HepG2 (cell line): ENCODE data around the gene PIP5K1A. TPM values are rescaled to one million over a fixed set of nuclear protein-coding genes. Genes with fewer than 3 reads are reported as not detected.

Experiments used
- BATF2 ChIP-seq: sonication (generic); formaldehyde crosslinking; IDR thresholded peaks from 2 replicates; pipeline ENCODE4 v1.8.0; 2022; ENCODE audit warnings: mild to moderate bottlenecking, missing genetic modification reagents, moderate library complexity
- BRF2 ChIP-seq: sonication (generic); formaldehyde crosslinking; IDR thresholded peaks from 2 replicates; pipeline ENCODE4 v1.8.1; 2022; ENCODE audit warnings: mild to moderate bottlenecking, missing genetic modification reagents
- KLF9 ChIP-seq: IDR thresholded peaks from 2 replicates; pipeline ENCODE4 v1.6.1; 2016; ENCODE audit warnings: low read depth
- NPAS2 ChIP-seq: sonication (generic); formaldehyde crosslinking; IDR thresholded peaks from 2 replicates; pipeline ENCODE4 v1.8.0; 2022; ENCODE audit warnings: mild to moderate bottlenecking, missing genetic modification reagents, borderline replicate concordance
- NR2F6 ChIP-seq, 2 experiments: IDR thresholded peaks; 2 replicates each; pipeline ENCODE4 v1.6.1; 2016; ENCODE audit warnings: antibody characterized with exemption in 1 of 2, mild to moderate bottlenecking in 1 of 2
- PHF20 ChIP-seq: sonication (generic); formaldehyde crosslinking; IDR thresholded peaks from 2 replicates; pipeline ENCODE4 v1.5.0; 2020; ENCODE audit warnings: mild to moderate bottlenecking, missing genetic modification reagents
- TEF ChIP-seq: sonication (generic); formaldehyde crosslinking; IDR thresholded peaks from 2 replicates; pipeline ENCODE4 v1.5.0; 2020; ENCODE audit warnings: missing genetic modification reagents
- ZNF143 ChIP-seq: sonication (generic); formaldehyde crosslinking; IDR thresholded peaks from 2 replicates; pipeline ENCODE4 v1.4.0; 2020; ENCODE audit warnings: missing genetic modification reagents
- ZNF3 ChIP-seq: IDR thresholded peaks from 2 replicates; pipeline ENCODE4 v1.7.0; 2017; ENCODE audit warnings: inconsistent platforms
- ZNF546 ChIP-seq: sonication (generic); formaldehyde crosslinking; conservative IDR thresholded peaks from 2 replicates; pipeline ENCODE4 v1.8.1; 2023; ENCODE audit warnings: mild to moderate bottlenecking, missing genetic modification reagents
- ZNF776 ChIP-seq: sonication (generic); formaldehyde crosslinking; IDR thresholded peaks from 2 replicates; pipeline ENCODE4 v1.4.0; 2020; ENCODE audit warnings: mild to moderate bottlenecking, missing genetic modification reagents
- ZSCAN20 ChIP-seq: sonication (generic); formaldehyde crosslinking; IDR thresholded peaks from 2 replicates; pipeline ENCODE4 v1.4.0; 2020; ENCODE audit warnings: missing genetic modification reagents, mild to moderate bottlenecking, borderline replicate concordance
- ZZZ3 ChIP-seq: sonication (generic); formaldehyde crosslinking; IDR thresholded peaks from 2 replicates; pipeline ENCODE4 v1.4.0; 2020; ENCODE audit warnings: missing genetic modification reagents, mild to moderate bottlenecking, borderline replicate concordance
- polyA plus RNA-seq, 8 experiments: library from polyadenylated mRNA; depleted of rRNA in 3 of 8; stranded (reverse) in 7 of 8; unstranded in 1 of 8; fragments of >200 nt; fragmentation: Illumina TruSeq in 4 of 8; extraction: Trizol in 4 of 8; gene quantifications; 2 replicates each; pipeline versions ENCODE4 v1.2.1 to v1.2.3, GENCODE V29; 2011 to 2016; ENCODE audit warnings: low read depth in 4 of 8, missing spikeins in 1 of 8, mixed read lengths in 1 of 8; ENCODE audit not compliant: insufficient read depth in 1 of 8
- total RNA-seq, 5 experiments: library from RNA; depleted of rRNA; stranded (reverse); fragments of >200 nt; fragmentation: Illumina TruSeq; extraction: Trizol; gene quantifications; 2 replicates each; pipeline ENCODE4 v1.2.3, GENCODE V29; 2016; ENCODE audit warnings: low read depth in 1 of 5
- TF ChIP-seq, protein P1 (sequence below): sonication (generic); formaldehyde crosslinking; IDR thresholded peaks from 2 replicates; pipeline ENCODE4 v1.9.0; 2021; ENCODE audit warnings: missing genetic modification reagents, mild to moderate bottlenecking, borderline replicate concordance
- TF ChIP-seq, protein P2 (sequence below): sonication (generic); formaldehyde crosslinking; IDR thresholded peaks from 2 replicates; pipeline ENCODE4 v1.5.0; 2020; ENCODE audit warnings: missing genetic modification reagents
- TF ChIP-seq, protein P3 (sequence below): sonication (generic); formaldehyde crosslinking; IDR thresholded peaks from 2 replicates; pipeline ENCODE4 v1.4.0; 2020; ENCODE audit warnings: low read depth, mild to moderate bottlenecking, missing genetic modification reagents
- TF ChIP-seq, protein P4 (sequence below): sonication (generic); formaldehyde crosslinking; IDR thresholded peaks from 2 replicates; pipeline ENCODE4 v1.8.1; 2023; ENCODE audit warnings: mild to moderate bottlenecking, missing genetic modification reagents

Gene PIP5K1A
- total and polyA plus RNA-seq, 2 of the 13 experiments (the other 11 are each of a cell fraction or from before 2014, with no cell fraction given), result 45.3 to 65.1 TPM

DNA sequence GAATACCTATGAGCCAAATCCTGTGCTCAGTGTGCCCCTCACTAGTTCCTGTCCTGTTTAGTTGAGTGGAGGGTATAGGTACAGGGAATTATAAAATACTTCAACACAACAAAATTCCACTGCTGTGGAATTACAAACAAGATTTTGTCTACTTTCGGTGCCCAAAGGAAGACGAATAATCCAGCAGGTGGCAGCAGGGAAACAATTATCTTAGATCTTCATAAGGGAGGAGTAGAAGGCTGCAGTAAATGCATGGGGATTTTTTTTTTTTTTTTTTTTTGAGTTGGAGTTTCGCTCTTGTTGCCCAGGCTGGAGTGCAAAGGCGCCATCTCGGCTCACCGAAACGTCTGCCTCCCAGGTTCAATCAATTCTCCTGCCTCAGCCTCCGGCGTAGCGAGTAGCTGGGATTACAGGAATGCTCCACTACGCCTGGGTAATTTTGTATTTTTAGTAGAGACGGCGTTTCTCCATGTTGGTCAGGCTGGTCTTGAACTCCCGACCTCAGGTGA is 2.0 kb upstream of the PIP5K1A start (continued):
- TF ChIP-seq, protein P1, sequence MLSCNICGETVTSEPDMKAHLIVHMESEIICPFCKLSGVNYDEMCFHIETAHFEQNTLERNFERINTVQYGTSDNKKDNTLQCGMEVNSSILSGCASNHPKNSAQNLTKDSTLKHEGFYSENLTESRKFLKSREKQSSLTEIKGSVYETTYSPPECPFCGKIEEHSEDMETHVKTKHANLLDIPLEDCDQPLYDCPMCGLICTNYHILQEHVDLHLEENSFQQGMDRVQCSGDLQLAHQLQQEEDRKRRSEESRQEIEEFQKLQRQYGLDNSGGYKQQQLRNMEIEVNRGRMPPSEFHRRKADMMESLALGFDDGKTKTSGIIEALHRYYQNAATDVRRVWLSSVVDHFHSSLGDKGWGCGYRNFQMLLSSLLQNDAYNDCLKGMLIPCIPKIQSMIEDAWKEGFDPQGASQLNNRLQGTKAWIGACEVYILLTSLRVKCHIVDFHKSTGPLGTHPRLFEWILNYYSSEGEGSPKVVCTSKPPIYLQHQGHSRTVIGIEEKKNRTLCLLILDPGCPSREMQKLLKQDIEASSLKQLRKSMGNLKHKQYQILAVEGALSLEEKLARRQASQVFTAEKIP (CRISPR knock-in tag), result no peak
- TF ChIP-seq ZNF776, result no peak
- no peak for TF ChIP-seq KLF9
- TF ChIP-seq, protein P2, sequence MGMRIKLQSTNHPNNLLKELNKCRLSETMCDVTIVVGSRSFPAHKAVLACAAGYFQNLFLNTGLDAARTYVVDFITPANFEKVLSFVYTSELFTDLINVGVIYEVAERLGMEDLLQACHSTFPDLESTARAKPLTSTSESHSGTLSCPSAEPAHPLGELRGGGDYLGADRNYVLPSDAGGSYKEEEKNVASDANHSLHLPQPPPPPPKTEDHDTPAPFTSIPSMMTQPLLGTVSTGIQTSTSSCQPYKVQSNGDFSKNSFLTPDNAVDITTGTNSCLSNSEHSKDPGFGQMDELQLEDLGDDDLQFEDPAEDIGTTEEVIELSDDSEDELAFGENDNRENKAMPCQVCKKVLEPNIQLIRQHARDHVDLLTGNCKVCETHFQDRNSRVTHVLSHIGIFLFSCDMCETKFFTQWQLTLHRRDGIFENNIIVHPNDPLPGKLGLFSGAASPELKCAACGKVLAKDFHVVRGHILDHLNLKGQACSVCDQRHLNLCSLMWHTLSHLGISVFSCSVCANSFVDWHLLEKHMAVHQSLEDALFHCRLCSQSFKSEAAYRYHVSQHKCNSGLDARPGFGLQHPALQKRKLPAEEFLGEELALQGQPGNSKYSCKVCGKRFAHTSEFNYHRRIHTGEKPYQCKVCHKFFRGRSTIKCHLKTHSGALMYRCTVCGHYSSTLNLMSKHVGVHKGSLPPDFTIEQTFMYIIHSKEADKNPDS (CRISPR knock-in tag), result no peak
- TF ChIP-seq, protein P3, sequence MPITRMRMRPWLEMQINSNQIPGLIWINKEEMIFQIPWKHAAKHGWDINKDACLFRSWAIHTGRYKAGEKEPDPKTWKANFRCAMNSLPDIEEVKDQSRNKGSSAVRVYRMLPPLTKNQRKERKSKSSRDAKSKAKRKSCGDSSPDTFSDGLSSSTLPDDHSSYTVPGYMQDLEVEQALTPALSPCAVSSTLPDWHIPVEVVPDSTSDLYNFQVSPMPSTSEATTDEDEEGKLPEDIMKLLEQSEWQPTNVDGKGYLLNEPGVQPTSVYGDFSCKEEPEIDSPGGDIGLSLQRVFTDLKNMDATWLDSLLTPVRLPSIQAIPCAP (CRISPR knock-in tag), result no peak
- no peak for TF ChIP-seq ZSCAN20
- TF ChIP-seq NR2F6 (IDR thresholded peaks at IDR 0.05), result no peak
- no peak for TF ChIP-seq NR2F6 (CRISPR knock-in tag; IDR thresholded peaks at IDR 0.05)
- TF ChIP-seq NPAS2 (CRISPR knock-in tag), result no peak
- TF ChIP-seq PHF20 (CRISPR knock-in tag), result no peak
- TF ChIP-seq ZNF3 (CRISPR knock-in tag), result no peak
- TF ChIP-seq, protein P4, sequence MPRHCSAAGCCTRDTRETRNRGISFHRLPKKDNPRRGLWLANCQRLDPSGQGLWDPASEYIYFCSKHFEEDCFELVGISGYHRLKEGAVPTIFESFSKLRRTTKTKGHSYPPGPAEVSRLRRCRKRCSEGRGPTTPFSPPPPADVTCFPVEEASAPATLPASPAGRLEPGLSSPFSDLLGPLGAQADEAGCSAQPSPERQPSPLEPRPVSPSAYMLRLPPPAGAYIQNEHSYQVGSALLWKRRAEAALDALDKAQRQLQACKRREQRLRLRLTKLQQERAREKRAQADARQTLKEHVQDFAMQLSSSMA (CRISPR knock-in tag), result no peak
- no peak for TF ChIP-seq ZNF143 (CRISPR knock-in tag)
- TF ChIP-seq ZZZ3 (CRISPR knock-in tag), result no peak
- TF ChIP-seq ZNF546, result no peak
- no peak for TF ChIP-seq TEF (CRISPR knock-in tag)
- no peak for TF ChIP-seq BRF2 (CRISPR knock-in tag)
- no peak for TF ChIP-seq BATF2 (CRISPR knock-in tag)
